Liver (tissue), 9 donors: ENCODE data around the gene SMYD2. TPM values are rescaled to one million over a fixed set of nuclear protein-coding genes. Genes with fewer than 3 reads are reported as not detected.

Source experiments
- DNase-seq: peaks from one replicate; pipeline ENCODE4 v3.0.0-alpha.2; 2017; ENCODE audit warnings: low spot score
- H3K27ac ChIP-seq, 2 donors: one replicate each; pipeline ENCODE4 v1.7.0; 2013; ENCODE audit warnings: inconsistent platforms in 2 of 2, low read length in 2 of 2, control low read depth in 1 of 2, low read depth in 1 of 2, mild to moderate bottlenecking in 1 of 2
- H3K27me3 ChIP-seq, 4 donors: one replicate each; pipeline versions ENCODE4 v1.6.1 to v1.7.0; 2013; ENCODE audit warnings: low read length in 3 of 4, inconsistent platforms in 1 of 4, mild to moderate bottlenecking in 1 of 4, moderate library complexity in 1 of 4; ENCODE audit not compliant: control insufficient read depth in 4 of 4, insufficient read depth in 4 of 4
- H3K36me3 ChIP-seq, 4 donors: one replicate each; pipeline versions ENCODE4 v1.6.1 to v1.7.0; 2013; ENCODE audit warnings: low read length in 3 of 4, mild to moderate bottlenecking in 3 of 4, low read depth in 1 of 4, moderate library complexity in 1 of 4; ENCODE audit not compliant: control insufficient read depth in 4 of 4, insufficient read depth in 3 of 4
- H3K4me1 ChIP-seq, 4 donors: one replicate each; pipeline versions ENCODE4 v1.6.1 to v1.7.0; 2013; ENCODE audit warnings: low read length in 3 of 4, mild to moderate bottlenecking in 3 of 4, moderate library complexity in 1 of 4; ENCODE audit not compliant: control insufficient read depth in 4 of 4, insufficient read depth in 4 of 4
- H3K4me3 ChIP-seq, 3 donors: one replicate each; pipeline versions ENCODE4 v1.6.1 to v1.7.0; 2013; ENCODE audit warnings: low read length in 3 of 3, control low read depth in 1 of 3, low read depth in 1 of 3, mild to moderate bottlenecking in 1 of 3
- H3K9ac ChIP-seq, 2 donors: one replicate each; pipeline ENCODE4 v1.7.0; 2013; ENCODE audit warnings: low read length in 2 of 2, mild to moderate bottlenecking in 2 of 2, moderate library complexity in 2 of 2, control low read depth in 1 of 2, low read depth in 1 of 2
- H3K9me3 ChIP-seq, 4 donors: one replicate each; pipeline versions ENCODE4 v1.6.1 to v1.7.0; 2013; ENCODE audit warnings: low read length in 3 of 4; ENCODE audit not compliant: control insufficient read depth in 4 of 4
- ATF3 ChIP-seq: IDR thresholded peaks from 2 replicates; pipeline ENCODE4 v1.6.1; 2016; ENCODE audit warnings: antibody characterized with exemption
- CTCF ChIP-seq: fragments of 150-350 bp; IDR thresholded peaks from 2 replicates; pipeline ENCODE4 v1.5.1; 2017; ENCODE audit warnings: improper control_type of control experiment, low read depth, low read length; ENCODE audit not compliant: missing input control
- FOXA2 ChIP-seq: IDR thresholded peaks from 2 replicates; pipeline ENCODE4 v1.6.1; 2016; ENCODE audit warnings: antibody characterized with exemption
- HNF4A ChIP-seq, 2 donors: conservative IDR thresholded peaks; 2 replicates each; pipeline ENCODE4 v1.6.1; 2016; ENCODE audit warnings: antibody characterized with exemption in 2 of 2, mild to moderate bottlenecking in 2 of 2
- JUND ChIP-seq, 2 donors: IDR thresholded peaks; 2 replicates each; pipeline ENCODE4 v1.6.1; 2016; ENCODE audit warnings: antibody characterized with exemption in 2 of 2
- MAX ChIP-seq: IDR thresholded peaks from 2 replicates; pipeline ENCODE4 v1.6.1; 2016; ENCODE audit warnings: antibody characterized with exemption
- RXRA ChIP-seq, 2 donors: IDR thresholded peaks; 2 replicates each; pipeline ENCODE4 v1.6.1; 2017 to 2018; ENCODE audit warnings: antibody characterized with exemption in 2 of 2, mild to moderate bottlenecking in 1 of 2
- SP1 ChIP-seq: IDR thresholded peaks from 2 replicates; pipeline ENCODE4 v1.6.1; 2018; ENCODE audit warnings: antibody characterized with exemption, mild to moderate bottlenecking
- TAF1 ChIP-seq: conservative IDR thresholded peaks from 2 replicates; pipeline ENCODE4 v1.6.1; 2016; ENCODE audit warnings: antibody characterized with exemption, mild to moderate bottlenecking
- YY1 ChIP-seq: IDR thresholded peaks from 2 replicates; pipeline ENCODE4 v1.6.1; 2016; ENCODE audit warnings: antibody characterized with exemption, mild to moderate bottlenecking
- WGBS: extraction: QIAGEN DNeasy Blood & Tissue Kit; methylation state at CpG from one replicate; pipeline ENCODE4 v1.1.7; 2013; 5-methylcytosine and 5-hydroxymethylcytosine counted together
- polyA plus RNA-seq, 2 donors: library from polyadenylated mRNA; stranded (reverse) in 1 of 2; unstranded in 1 of 2; fragments of 200-250 nt in 1 of 2; fragments of >200 nt in 1 of 2; fragmentation: Nextera tagmentation in 1 of 2; extraction: Ambion mirVana in 1 of 2; gene quantifications; one replicate each; pipeline versions ENCODE4 v1.2.1 to v1.2.3, GENCODE V29; 2013 to 2015
- total RNA-seq, 2 donors: library from RNA; depleted of rRNA; stranded (reverse); fragments of >200 nt; gene quantifications; one replicate each; pipeline ENCODE4 v1.2.3, GENCODE V29; 2014
- donor health status: healthy.
- donor health status: healthy.
- donor health status: healthy.
- donor health status: healthy.
- donor health status: healthy.

The SMYD2 gene
- total and polyA plus RNA-seq, 4 donors: 11.9 to 20.2 (median 17.2) TPM

GRCh38 chr1:214349781-214350180, 68.8 kb downstream of the SMYD2 start:
- Histone ChIP-seq H3K27me3 (no peaks in the 10 kb centered on the region), H3K27ac (no peak overlapping the region), H3K4me3 (no peak overlapping the region), H3K36me3 (no peaks in the 10 kb centered on the region), H3K9ac (no peak overlapping the region), H3K4me1 (peaks cover 0 to 2% (median 0%) of the 10 kb centered on the region in 4 donors), H3K9me3 (no peaks in the 10 kb centered on the region)
- no peak for DNase-seq
- 95% methylated on average over 2 of the region's 2 CpGs for WGBS
- TF ChIP-seq TAF1 (no peak), CTCF (no peak), MAX (no peak), YY1 (no peak)

- H3K4me3 ChIP-seq: no peak overlapping the region
- no peaks in the 10 kb centered on the region for H3K36me3 ChIP-seq
- H3K9me3 ChIP-seq: no peaks in the 10 kb centered on the region
- DNase-seq: no peak
- peaks cover 0 to 2% (median 0%) of the 10 kb centered on the region in 4 donors for H3K4me1 ChIP-seq
- TF ChIP-seq SP1 (no peak), FOXA2 (no peak), TAF1 (no peak), JUND (IDR thresholded peaks at IDR 0.05) (no peak)
- 74% methylated on average over 2 of the region's 2 CpGs for WGBS
- no peak overlapping the region for H3K9ac ChIP-seq
- no peak overlapping the region for H3K27ac ChIP-seq
- H3K27me3 ChIP-seq: no peaks in the 10 kb centered on the region
These were observed 70.8 kb downstream of the SMYD2 start for GRCh38 chr1:214351551-214352277.

GRCh38 chr1:214352838-214353237, 71.9 kb downstream of the SMYD2 start:
- DNase-seq: no peak
- TF ChIP-seq HNF4A (conservative IDR thresholded peaks at IDR 0.05): no peak
- TF ChIP-seq SP1: no peak
- TF ChIP-seq MAX: no peak
- TF ChIP-seq RXRA (IDR thresholded peaks at IDR 0.05): no peak
- no peak for TF ChIP-seq FOXA2
- no peak for TF ChIP-seq TAF1
- no peak for TF ChIP-seq ATF3
- H3K4me1 ChIP-seq: peaks cover 0 to 2% (median 0%) of the 10 kb centered on the region in 4 donors
- no peak overlapping the region for H3K9ac ChIP-seq
- no peaks in the 10 kb centered on the region for H3K9me3 ChIP-seq
- no peaks in the 10 kb centered on the region for H3K36me3 ChIP-seq
- H3K27ac ChIP-seq: no peak overlapping the region
- no peak overlapping the region for H3K4me3 ChIP-seq
- 87% methylated on average over 4 of the region's 4 CpGs for WGBS
- H3K27me3 ChIP-seq: no peaks in the 10 kb centered on the region
